22Rv1 (cell line): Measurements from ENCODE around the gene PRKRA.

Experiments used
- CTCF ChIP-seq: fragments of 450-650 bp; IDR thresholded peaks from 2 replicates; pipeline ENCODE4 v1.5.1; 2017; ENCODE audit warnings: mild to moderate bottlenecking
- ZFX ChIP-seq: fragments of 450-650 bp; IDR thresholded peaks from 2 replicates; pipeline ENCODE4 v1.6.1; 2017; ENCODE audit warnings: antibody characterized with exemption, borderline replicate concordance

DNA sequence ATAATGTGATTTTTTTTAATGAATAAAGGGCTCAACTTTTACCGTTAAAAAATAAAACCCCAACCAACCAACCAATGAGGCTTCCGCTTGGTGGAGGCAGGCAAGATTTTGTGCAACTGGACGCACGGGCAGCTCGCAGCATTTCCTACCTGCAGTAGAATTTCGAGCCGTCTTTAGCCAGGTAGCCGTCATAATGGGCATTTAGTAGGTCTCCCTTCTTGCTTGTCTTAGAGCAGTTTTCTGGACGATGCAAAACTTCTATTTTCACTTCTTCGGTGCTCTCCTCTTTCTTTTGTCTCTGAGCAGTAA, 27.1 kb upstream of the PRKRA start:
- TF ChIP-seq CTCF, result no peak
- no peak for TF ChIP-seq ZFX
